Vagina (tissue), 2 donors: ENCODE results near the gene NAB1. TPM values are rescaled to one million over a fixed set of nuclear protein-coding genes. Genes with fewer than 3 reads are reported as not detected.
A peak's percentile ranks its signal among the peaks of the same experiment; 100 is the strongest.

Experiments
- DNase-seq, 2 donors: peaks; one replicate each; pipeline ENCODE4 v3.0.0-alpha.2; 2017; ENCODE audit errors: extremely low spot score in 2 of 2
- H3K27ac ChIP-seq: fragments of 200-600 bp; sonication (generic); one replicate; pipeline ENCODE4 v1.5.1; 2019
- H3K27me3 ChIP-seq: fragments of 200-600 bp; sonication (generic); one replicate; pipeline ENCODE4 v1.5.1; 2019
- H3K36me3 ChIP-seq, 2 donors: fragments of 200-600 bp; sonication (generic); one replicate each; pipeline ENCODE4 v1.5.1; 2017 to 2019
- H3K4me1 ChIP-seq: fragments of 200-600 bp; sonication (generic); one replicate; pipeline ENCODE4 v1.5.1; 2019
- H3K4me3 ChIP-seq, 2 donors: fragments of 200-600 bp; sonication (generic); 1 replicate in 1 of 2; 2 replicates in 1 of 2; pipeline ENCODE4 v1.5.1; 2016 to 2019
- H3K9me3 ChIP-seq: fragments of 200-600 bp; sonication (generic); one replicate; pipeline ENCODE4 v1.5.1; 2019
- POLR2A ChIP-seq, 2 donors: fragments of 450-650 bp; IDR thresholded peaks; one replicate each; pipeline ENCODE4 v1.6.1; 2017; ENCODE audit warnings: antibody characterized with exemption in 2 of 2, mild to moderate bottlenecking in 2 of 2, moderate library complexity in 2 of 2
- POLR2AphosphoS5 ChIP-seq, 2 donors: sonication (generic); formaldehyde crosslinking; IDR thresholded peaks; one replicate each; pipeline ENCODE4 v1.9.0; 2017; ENCODE audit warnings: antibody characterized with exemption in 2 of 2, mild to moderate bottlenecking in 2 of 2, low read depth in 1 of 2; ENCODE audit not compliant: insufficient read depth in 1 of 2
- intact Hi-C: fragments of 100-400 bp; cut with DNase I; formaldehyde crosslinking; loops from one replicate; pipeline ENCODE4 v1.15.1; 2023
- total RNA-seq: library from RNA; depleted of rRNA; stranded (reverse); fragments of >200 nt; gene quantifications from one replicate; pipeline ENCODE4 v1.2.3, GENCODE V29; 2016
- TF ChIP-seq, protein P1 (sequence below), 3 experiments: fragments of 450-650 bp in 2 of 3; fragments of 200-600 bp in 1 of 3; sonication (generic) in 1 of 3; IDR thresholded peaks; one replicate each; pipeline ENCODE4 v1.5.1; 2017 to 2019; ENCODE audit warnings: antibody characterized with exemption in 3 of 3, mild to moderate bottlenecking in 2 of 3, moderate library complexity in 2 of 3

NAB1 gene
- total RNA-seq, 1 donor from 2014 or later, result 78.6 TPM

DNA sequence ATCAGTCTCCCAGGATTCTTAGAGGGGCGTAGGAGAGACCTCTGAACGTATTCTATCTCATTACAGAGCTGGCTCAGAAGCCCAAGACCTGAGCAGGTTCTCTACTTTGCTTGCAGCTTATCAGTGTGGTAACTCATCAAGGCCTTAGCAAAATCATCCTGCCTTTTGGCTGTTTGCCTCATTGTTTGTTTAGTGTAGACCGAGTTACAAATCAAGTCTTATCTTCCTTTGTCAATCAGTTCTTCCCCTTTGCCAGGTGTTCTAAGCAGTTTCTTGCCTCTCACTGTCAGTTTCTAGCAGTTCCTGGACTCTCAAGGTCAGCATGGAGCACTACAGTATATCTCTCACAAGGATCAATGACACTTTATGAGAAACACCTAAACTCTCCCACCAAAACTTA, 30.9 kb upstream of the NAB1 start:
- Histone ChIP-seq H3K36me3 (no peaks in the 10 kb centered on the region), H3K4me1 (peaks cover 5% of the 10 kb centered on the region), H3K27ac (no peak overlapping the region), H3K27me3 (no peaks in the 10 kb centered on the region), H3K4me3 (no peak overlapping the region), H3K9me3 (no peaks in the 10 kb centered on the region)
- no peak for DNase-seq
- TF ChIP-seq POLR2A (IDR thresholded peaks at IDR 0.05), result no peak
- no peak for TF ChIP-seq POLR2AphosphoS5 (IDR thresholded peaks at IDR 0.05; ENCODE audit: insufficient read depth in 1 of 2, low read depth in 1 of 2)
- TF ChIP-seq, protein P1, sequence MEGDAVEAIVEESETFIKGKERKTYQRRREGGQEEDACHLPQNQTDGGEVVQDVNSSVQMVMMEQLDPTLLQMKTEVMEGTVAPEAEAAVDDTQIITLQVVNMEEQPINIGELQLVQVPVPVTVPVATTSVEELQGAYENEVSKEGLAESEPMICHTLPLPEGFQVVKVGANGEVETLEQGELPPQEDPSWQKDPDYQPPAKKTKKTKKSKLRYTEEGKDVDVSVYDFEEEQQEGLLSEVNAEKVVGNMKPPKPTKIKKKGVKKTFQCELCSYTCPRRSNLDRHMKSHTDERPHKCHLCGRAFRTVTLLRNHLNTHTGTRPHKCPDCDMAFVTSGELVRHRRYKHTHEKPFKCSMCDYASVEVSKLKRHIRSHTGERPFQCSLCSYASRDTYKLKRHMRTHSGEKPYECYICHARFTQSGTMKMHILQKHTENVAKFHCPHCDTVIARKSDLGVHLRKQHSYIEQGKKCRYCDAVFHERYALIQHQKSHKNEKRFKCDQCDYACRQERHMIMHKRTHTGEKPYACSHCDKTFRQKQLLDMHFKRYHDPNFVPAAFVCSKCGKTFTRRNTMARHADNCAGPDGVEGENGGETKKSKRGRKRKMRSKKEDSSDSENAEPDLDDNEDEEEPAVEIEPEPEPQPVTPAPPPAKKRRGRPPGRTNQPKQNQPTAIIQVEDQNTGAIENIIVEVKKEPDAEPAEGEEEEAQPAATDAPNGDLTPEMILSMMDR (IDR thresholded peaks at IDR 0.05), result no peak
- intact Hi-C loops, result no loop called here

DNA sequence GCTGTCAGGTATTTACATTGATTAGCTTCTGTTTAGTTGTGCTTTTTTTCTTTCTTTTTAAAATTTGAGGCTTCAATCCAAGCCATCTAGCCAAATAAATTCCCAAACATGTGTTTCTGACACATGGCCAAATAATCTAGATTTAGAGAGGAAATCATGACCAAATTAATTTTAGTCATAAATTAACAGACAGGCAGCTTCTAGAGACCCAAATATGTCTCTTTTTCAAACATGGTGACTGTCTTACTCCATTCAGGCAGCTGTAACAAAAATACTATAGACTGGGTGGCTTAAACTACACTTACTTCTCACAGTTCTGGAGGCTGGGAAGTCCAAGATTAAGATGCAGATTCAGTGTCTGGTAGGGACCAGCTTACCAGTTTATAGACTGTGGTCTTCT, 23.2 kb upstream of the NAB1 start:
- TF ChIP-seq POLR2AphosphoS5 (IDR thresholded peaks at IDR 0.05; ENCODE audit: insufficient read depth in 1 of 2, low read depth in 1 of 2) (no peak), POLR2A (IDR thresholded peaks at IDR 0.05) (no peak)
- TF ChIP-seq, protein P1 (IDR thresholded peaks at IDR 0.05), result no peak
- intact Hi-C loops, result loop anchor here (2.0 kb wide), 1 partner anchor 25 kb away; no protein-coding TSS in a partner anchor
- no peak for DNase-seq
- H3K9me3 ChIP-seq, result no peaks in the 10 kb centered on the region
- no peak overlapping the region for H3K27ac ChIP-seq
- H3K27me3 ChIP-seq, result no peaks in the 10 kb centered on the region
- no peaks in the 10 kb centered on the region for H3K36me3 ChIP-seq
- H3K4me3 ChIP-seq, result no peak overlapping the region
- peaks cover 18% of the 10 kb centered on the region for H3K4me1 ChIP-seq

GRCh38 chr2:190626641-190627210, 22.2 kb upstream of the NAB1 start:
- intact Hi-C loops, result no loop called here
- Histone ChIP-seq H3K27ac (no peak overlapping the region), H3K36me3 (no peaks in the 10 kb centered on the region)

DNA sequence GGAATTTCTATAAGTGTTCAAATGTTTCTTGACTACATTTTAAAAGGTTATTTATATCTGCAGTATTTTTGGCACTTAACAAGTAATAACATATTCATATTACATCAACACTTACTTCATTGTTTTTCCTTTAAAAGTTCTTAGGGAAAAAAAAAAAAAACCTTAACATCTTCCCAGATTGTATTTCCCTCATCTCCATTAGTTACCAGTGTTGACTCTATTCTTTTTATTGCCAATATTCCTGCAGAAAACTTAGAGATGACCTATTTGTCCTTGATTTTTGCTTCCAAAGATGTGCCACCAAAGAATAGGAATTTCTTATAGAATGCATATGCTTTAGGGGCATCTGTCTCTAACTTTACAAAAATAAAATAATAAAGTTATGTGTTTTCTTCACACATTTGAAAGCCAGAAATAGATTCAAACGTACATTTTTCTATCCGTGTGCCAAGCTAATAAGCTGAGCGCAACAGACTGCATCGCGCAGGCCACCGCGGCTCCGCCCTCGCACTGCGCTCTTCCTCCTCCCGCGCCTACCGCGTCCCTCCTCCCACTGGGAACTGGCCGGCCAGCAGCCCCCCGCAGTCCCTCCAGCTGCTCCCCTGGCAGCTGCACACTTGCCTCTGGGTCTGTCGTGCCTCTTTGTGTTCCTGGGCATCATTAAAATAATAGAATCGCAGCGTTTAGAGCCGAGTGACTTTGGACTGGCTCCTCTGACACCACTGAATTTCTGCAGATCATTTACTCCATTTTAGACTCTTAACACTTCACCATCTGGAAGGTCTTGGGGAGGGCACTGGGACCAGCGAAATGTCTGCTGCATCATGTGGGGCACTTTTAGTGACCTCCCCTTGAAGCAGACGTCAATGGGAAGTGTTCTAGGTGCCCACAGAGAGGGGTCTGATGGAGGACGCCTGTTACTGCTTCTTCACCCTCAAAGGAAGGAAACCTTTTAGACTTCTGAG, 21.2 kb upstream of the NAB1 start:
- no peaks in the 10 kb centered on the region for H3K36me3 ChIP-seq
- no peaks in the 10 kb centered on the region for H3K27me3 ChIP-seq
- no peak for DNase-seq
- H3K27ac ChIP-seq, result peak overlapping the region; percentile 39
- no peaks in the 10 kb centered on the region for H3K9me3 ChIP-seq
- TF ChIP-seq, protein P1 (IDR thresholded peaks at IDR 0.05), result no peak
- TF ChIP-seq POLR2AphosphoS5 (IDR thresholded peaks at IDR 0.05; ENCODE audit: insufficient read depth in 1 of 2, low read depth in 1 of 2), result peak in 1 of 2 donors; percentile 20
- H3K4me1 ChIP-seq, result peaks cover 18% of the 10 kb centered on the region
- intact Hi-C loops, result no loop called here
- peak overlapping the region; percentile 42 to 53 for H3K4me3 ChIP-seq

More at GRCh38 chr2:190626641-190627210, 22.2 kb upstream of the NAB1 start:
- H3K4me1 ChIP-seq, result peaks cover 18% of the 10 kb centered on the region
- no peaks in the 10 kb centered on the region for H3K9me3 ChIP-seq
- H3K27me3 ChIP-seq, result no peaks in the 10 kb centered on the region
- no peak for TF ChIP-seq POLR2A (IDR thresholded peaks at IDR 0.05)
- TF ChIP-seq, protein P1 (IDR thresholded peaks at IDR 0.05), result no peak
- TF ChIP-seq POLR2AphosphoS5 (IDR thresholded peaks at IDR 0.05; ENCODE audit: insufficient read depth in 1 of 2, low read depth in 1 of 2), result no peak
- no peak overlapping the region for H3K4me3 ChIP-seq
- no peak for DNase-seq
